CD4-positive, CD25-positive, alpha-beta regulatory T cell (primary cell): ENCODE measurements around the gene OR52N2. TPM values are rescaled to one million over a fixed set of nuclear protein-coding genes. Genes with fewer than 3 reads are reported as not detected.
A peak's percentile ranks its signal among the peaks of the same experiment; 100 is the strongest.

Experiments used
- ATAC-seq, 2 donors: fragments of 150-1000 bp; cut with Tn5 transposase; one replicate each; pipeline ENCODE4 v1.10.0; 2021; ENCODE audit warnings: low read depth in 2 of 2, moderate number of reproducible peaks in 2 of 2, moderate library complexity in 1 of 2
- DNase-seq, 3 donors: peaks; one replicate each; pipeline versions ENCODE4 v3.0.0 to v3.0.0-alpha.2; 2012 to 2022; ENCODE audit warnings: mixed read lengths in 1 of 3
- H3K27ac ChIP-seq: one replicate; pipeline ENCODE4 v1.7.0; 2013; ENCODE audit warnings: mild to moderate bottlenecking, low read length; ENCODE audit not compliant: insufficient read depth, poor library complexity, severe bottlenecking
- H3K27me3 ChIP-seq: one replicate; pipeline ENCODE4 v1.7.0; 2013; ENCODE audit warnings: low read length; ENCODE audit not compliant: control insufficient read depth, insufficient read depth
- H3K36me3 ChIP-seq: one replicate; pipeline ENCODE4 v1.7.0; 2013; ENCODE audit warnings: mild to moderate bottlenecking, low read length, moderate library complexity; ENCODE audit not compliant: control insufficient read depth, insufficient read depth
- H3K4me1 ChIP-seq: 2 replicates; pipeline ENCODE4 v1.7.0; 2013; ENCODE audit warnings: mild to moderate bottlenecking, low read length; ENCODE audit not compliant: insufficient read depth, control insufficient read depth, poor library complexity, severe bottlenecking
- H3K4me3 ChIP-seq: one replicate; pipeline ENCODE4 v1.7.0; 2013; ENCODE audit warnings: low read depth, mild to moderate bottlenecking, low read length, moderate library complexity
- H3K9me3 ChIP-seq, 2 experiments: 1 replicate in 1 of 2; 2 replicates in 1 of 2; pipeline ENCODE4 v1.7.0; 2013; ENCODE audit warnings: low read length in 2 of 2, mild to moderate bottlenecking in 1 of 2, moderate library complexity in 1 of 2; ENCODE audit not compliant: control insufficient read depth in 2 of 2
- H3K27ac Mint-ChIP-seq, 3 donors: one replicate each; pipeline ENCODE4 v1.8.0; 2020 to 2022; ENCODE audit warnings: mild to moderate bottlenecking in 3 of 3, mixed read lengths in 3 of 3, moderate library complexity in 2 of 3
- H3K27me3 Mint-ChIP-seq: one replicate; pipeline ENCODE4 v1.8.0; 2022; ENCODE audit warnings: mild to moderate bottlenecking, mixed read lengths
- H3K36me3 Mint-ChIP-seq: one replicate; pipeline ENCODE4 v1.8.0; 2020; ENCODE audit warnings: mixed read lengths
- H3K4me1 Mint-ChIP-seq, 4 donors: one replicate each; pipeline ENCODE4 v1.8.0; 2020 to 2022; ENCODE audit warnings: mixed read lengths in 4 of 4, mild to moderate bottlenecking in 1 of 4
- H3K4me3 Mint-ChIP-seq, 4 donors: one replicate each; pipeline ENCODE4 v1.8.0; 2020 to 2022; ENCODE audit warnings: mild to moderate bottlenecking in 4 of 4, mixed read lengths in 4 of 4, moderate library complexity in 3 of 4
- H3K9me3 Mint-ChIP-seq, 7 donors: one replicate each; pipeline ENCODE4 v1.8.0; 2020 to 2022; ENCODE audit warnings: mixed read lengths in 7 of 7, mild to moderate bottlenecking in 3 of 7, moderate library complexity in 2 of 7
- polyA plus RNA-seq, 4 donors: library from polyadenylated mRNA; unstranded; fragments of 300-500 nt; fragmentation: Illumina TruSeq; gene quantifications; one replicate each; pipeline ENCODE4 v1.2.3, GENCODE V29; 2021
- total RNA-seq: library from RNA; stranded (reverse); gene quantifications from one replicate; pipeline ENCODE4 v1.2.3, GENCODE V29; 2022

OR52N2 gene
- total and polyA plus RNA-seq, 5 donors from 2014 or later, result not detected

- Histone ChIP-seq H3K9me3 (no peaks in the 10 kb centered on the region), H3K27me3 (peaks cover 8% of the 10 kb centered on the region), H3K36me3 (no peaks in the 10 kb centered on the region), H3K27ac (no peak overlapping the region), H3K4me3 (no peak overlapping the region), H3K4me1 (peaks cover 9% of the 10 kb centered on the region)
- ATAC-seq (no peak), DNase-seq (no peak)
- Mint-ChIP-seq H3K4me3 (no peak overlapping the region), H3K27ac (no peak overlapping the region), H3K4me1 (peaks cover 0 to 19% (median 9%) of the 10 kb centered on the region in 4 donors), H3K27me3 (peaks cover 25% of the 10 kb centered on the region), H3K36me3 (no peaks in the 10 kb centered on the region), H3K9me3 (peaks cover 0 to 2% (median 0%) of the 10 kb centered on the region in 7 donors)
Observed at GRCh38 chr11:5809905-5810795, 1.4 kb downstream of the OR52N2 start.

- no peak overlapping the region for H3K27ac Mint-ChIP-seq
- ATAC-seq (no peak), DNase-seq (no peak)
- H3K4me3 Mint-ChIP-seq, result no peak overlapping the region
- H3K4me1 ChIP-seq, result peaks cover 9% of the 10 kb centered on the region
- no peaks in the 10 kb centered on the region for H3K9me3 Mint-ChIP-seq
- H3K27ac ChIP-seq, result no peak overlapping the region
- H3K27me3 Mint-ChIP-seq, result peaks cover 4% of the 10 kb centered on the region
- H3K9me3 ChIP-seq, result no peaks in the 10 kb centered on the region
- peaks cover 0 to 11% (median 6%) of the 10 kb centered on the region in 4 donors for H3K4me1 Mint-ChIP-seq
- no peaks in the 10 kb centered on the region for H3K27me3 ChIP-seq
- H3K4me3 ChIP-seq, result no peak overlapping the region
- no peaks in the 10 kb centered on the region for H3K36me3 ChIP-seq
- no peaks in the 10 kb centered on the region for H3K36me3 Mint-ChIP-seq
Observed at GRCh38 chr11:5815534-5815933, 6.8 kb downstream of the OR52N2 start.

- peaks cover 0 to 11% (median 6%) of the 10 kb centered on the region in 4 donors for H3K4me1 Mint-ChIP-seq
- no peaks in the 10 kb centered on the region for H3K9me3 ChIP-seq
- H3K9me3 Mint-ChIP-seq, result no peaks in the 10 kb centered on the region
- H3K27ac Mint-ChIP-seq, result peak overlapping the region; percentile 33 to 52 (median 33)
- peaks cover 9% of the 10 kb centered on the region for H3K4me1 ChIP-seq
- no peaks in the 10 kb centered on the region for H3K36me3 Mint-ChIP-seq
- H3K27ac ChIP-seq, result no peak overlapping the region
- DNase-seq (peak in 2 of 3 donors; percentile 2 to 39), ATAC-seq (no peak)
- H3K36me3 ChIP-seq, result no peaks in the 10 kb centered on the region
- H3K4me3 ChIP-seq, result peak overlapping the region; percentile 74
- no peaks in the 10 kb centered on the region for H3K27me3 ChIP-seq
- H3K27me3 Mint-ChIP-seq, result no peaks in the 10 kb centered on the region
- H3K4me3 Mint-ChIP-seq, result peak overlapping the region; percentile 5 to 87 (median 81)
Observed at GRCh38 chr11:5818245-5818886, 9.6 kb downstream of the OR52N2 start.

GRCh38 chr11:5831196-5831829 is 22.6 kb downstream of the OR52N2 start:
- no peaks in the 10 kb centered on the region for H3K4me1 Mint-ChIP-seq
- no peaks in the 10 kb centered on the region for H3K36me3 Mint-ChIP-seq
- H3K4me3 ChIP-seq, result no peak overlapping the region
- H3K9me3 Mint-ChIP-seq, result peaks cover 0 to 3% (median 0%) of the 10 kb centered on the region in 7 donors
- H3K4me1 ChIP-seq, result no peaks in the 10 kb centered on the region
- H3K27me3 Mint-ChIP-seq, result peaks cover 7% of the 10 kb centered on the region
- H3K36me3 ChIP-seq, result no peaks in the 10 kb centered on the region
- H3K27ac ChIP-seq, result no peak overlapping the region
- DNase-seq (no peak), ATAC-seq (no peak)
- H3K4me3 Mint-ChIP-seq, result no peak overlapping the region
- no peak overlapping the region for H3K27ac Mint-ChIP-seq
- no peaks in the 10 kb centered on the region for H3K9me3 ChIP-seq
- no peaks in the 10 kb centered on the region for H3K27me3 ChIP-seq

GRCh38 chr11:5833446-5833845 is 24.7 kb downstream of the OR52N2 start:
- Mint-ChIP-seq H3K4me3 (no peak overlapping the region), H3K9me3 (peaks cover 0 to 3% (median 0%) of the 10 kb centered on the region in 7 donors), H3K27me3 (no peaks in the 10 kb centered on the region), H3K36me3 (no peaks in the 10 kb centered on the region), H3K27ac (no peak overlapping the region), H3K4me1 (no peaks in the 10 kb centered on the region)
- DNase-seq (no peak), ATAC-seq (no peak)
- Histone ChIP-seq H3K9me3 (no peaks in the 10 kb centered on the region), H3K4me1 (no peaks in the 10 kb centered on the region), H3K36me3 (no peaks in the 10 kb centered on the region), H3K27me3 (no peaks in the 10 kb centered on the region), H3K4me3 (no peak overlapping the region), H3K27ac (no peak overlapping the region)

- ATAC-seq, result no peak
- H3K9me3 Mint-ChIP-seq, result peaks cover 0 to 3% (median 0%) of the 10 kb centered on the region in 7 donors
- DNase-seq, result no peak
- Histone ChIP-seq H3K4me1 (no peaks in the 10 kb centered on the region), H3K4me3 (no peak overlapping the region), H3K27ac (no peak overlapping the region), H3K9me3 (peaks cover 0 to 2% of the 10 kb centered on the region in 2 experiments), H3K36me3 (no peaks in the 10 kb centered on the region), H3K27me3 (no peaks in the 10 kb centered on the region)
- no peaks in the 10 kb centered on the region for H3K36me3 Mint-ChIP-seq
- H3K27ac Mint-ChIP-seq, result no peak overlapping the region
- H3K4me3 Mint-ChIP-seq, result no peak overlapping the region
- H3K27me3 Mint-ChIP-seq, result no peaks in the 10 kb centered on the region
- no peaks in the 10 kb centered on the region for H3K4me1 Mint-ChIP-seq
Observed at GRCh38 chr11:5837695-5838094, 29.0 kb downstream of the OR52N2 start.

GRCh38 chr11:5841797-5842196 is 33.1 kb downstream of the OR52N2 start, which contains the start of gene OR52E6:
Gene OR52E6, minus strand, starts transcription at chr11:5841897. Its CDS starts 0 bp downstream, at chr11:5841897.
- Histone ChIP-seq H3K9me3 (peaks cover 0 to 2% of the 10 kb centered on the region in 2 experiments), H3K36me3 (no peaks in the 10 kb centered on the region), H3K27ac (no peak within 1 kb of the TSS), H3K4me1 (no peaks in the 10 kb centered on the region), H3K27me3 (no peaks in the 10 kb centered on the region), H3K4me3 (no peak within 1 kb of the TSS)
- Mint-ChIP-seq H3K27me3 (no peaks in the 10 kb centered on the region), H3K36me3 (no peaks in the 10 kb centered on the region), H3K9me3 (peaks cover 0 to 3% (median 0%) of the 10 kb centered on the region in 7 donors), H3K27ac (no peak within 1 kb of the TSS), H3K4me3 (no peak within 1 kb of the TSS), H3K4me1 (no peaks in the 10 kb centered on the region)
- DNase-seq (no peak), ATAC-seq (no peak)
